Cardiac septum (tissue), 1 donor: Measurements from ENCODE around the gene STK17A. TPM values are rescaled to one million over a fixed set of nuclear protein-coding genes. Genes with fewer than 3 reads are reported as not detected.

Experiments used
- DNase-seq: peaks from one replicate; pipeline ENCODE4 v3.0.0-alpha.2; 2020; ENCODE audit warnings: low spot score
- intact Hi-C: fragments of 100-400 bp; cut with DNase I; formaldehyde crosslinking; loops from one replicate; pipeline ENCODE4 v1.14.0; 2022
- total RNA-seq: library from RNA; stranded (reverse); fragmentation: NEBNext Ultra II Directional; extraction: Animal tissue kit (Norgen Biotek cat#: 25700); gene quantifications from one replicate; pipeline ENCODE4 v1.2.1, GENCODE V29; 2021
- donor health status: DM: no; HTN: no; CAD: no.

The STK17A gene
- total RNA-seq, 1 donor from 2014 or later, result 40.3 TPM

GRCh38 chr7:43674559-43675436 lies 91.9 kb downstream of the STK17A start:
- intact Hi-C loops, result no loop called here
- no peak for DNase-seq

Other genes with a start within 250 kb of the STK17A start
- 62.4 TPM for gene COA1, start 146.4 kb downstream of the STK17A start, total RNA-seq
- gene BLVRA, start 175.6 kb downstream of the STK17A start, total RNA-seq, result 48.6 TPM